ENCODE measurements around the gene KYNU.

GRCh38 chr2:143078104-143078503, 200.6 kb downstream of the KYNU start:
- TF ChIP-seq CTCF (IDR thresholded peaks at IDR 0.05), result no peak
- TF ChIP-seq POLR2A (IDR thresholded peaks at IDR 0.05), result no peak
- no peak for TF ChIP-seq EP300 (IDR thresholded peaks at IDR 0.05)

All from tibial nerve (tissue), 4 donors.